HG03521 (cell line): ENCODE data around the gene DCAF6.
"Not testable (repeated sequence)": the region's sequence is repeated elsewhere in the genome, so short reads cannot be mapped to it uniquely, and the experiment has no call there.

Source experiments
- ATAC-seq: cut with Tn5 transposase; IDR thresholded peaks from one replicate; pipeline ENCODE4 v1.9.1; 2021; ENCODE audit warnings: mild to moderate bottlenecking, moderate library complexity; ENCODE audit not compliant: unreplicated experiment

The DCAF6 gene, protein sequence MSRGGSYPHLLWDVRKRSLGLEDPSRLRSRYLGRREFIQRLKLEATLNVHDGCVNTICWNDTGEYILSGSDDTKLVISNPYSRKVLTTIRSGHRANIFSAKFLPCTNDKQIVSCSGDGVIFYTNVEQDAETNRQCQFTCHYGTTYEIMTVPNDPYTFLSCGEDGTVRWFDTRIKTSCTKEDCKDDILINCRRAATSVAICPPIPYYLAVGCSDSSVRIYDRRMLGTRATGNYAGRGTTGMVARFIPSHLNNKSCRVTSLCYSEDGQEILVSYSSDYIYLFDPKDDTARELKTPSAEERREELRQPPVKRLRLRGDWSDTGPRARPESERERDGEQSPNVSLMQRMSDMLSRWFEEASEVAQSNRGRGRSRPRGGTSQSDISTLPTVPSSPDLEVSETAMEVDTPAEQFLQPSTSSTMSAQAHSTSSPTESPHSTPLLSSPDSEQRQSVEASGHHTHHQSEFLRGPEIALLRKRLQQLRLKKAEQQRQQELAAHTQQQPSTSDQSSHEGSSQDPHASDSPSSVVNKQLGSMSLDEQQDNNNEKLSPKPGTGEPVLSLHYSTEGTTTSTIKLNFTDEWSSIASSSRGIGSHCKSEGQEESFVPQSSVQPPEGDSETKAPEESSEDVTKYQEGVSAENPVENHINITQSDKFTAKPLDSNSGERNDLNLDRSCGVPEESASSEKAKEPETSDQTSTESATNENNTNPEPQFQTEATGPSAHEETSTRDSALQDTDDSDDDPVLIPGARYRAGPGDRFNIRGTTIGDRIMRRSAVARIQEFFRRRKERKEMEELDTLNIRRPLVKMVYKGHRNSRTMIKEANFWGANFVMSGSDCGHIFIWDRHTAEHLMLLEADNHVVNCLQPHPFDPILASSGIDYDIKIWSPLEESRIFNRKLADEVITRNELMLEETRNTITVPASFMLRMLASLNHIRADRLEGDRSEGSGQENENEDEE

GRCh38 chr1:167936068-167936929 lies at the start of gene DCAF6:
Gene DCAF6, plus strand, starts transcription at chr1:167936683. Its CDS starts 229 bp downstream, at chr1:167936912.
- ATAC-seq = peak; percentile 73

DNA sequence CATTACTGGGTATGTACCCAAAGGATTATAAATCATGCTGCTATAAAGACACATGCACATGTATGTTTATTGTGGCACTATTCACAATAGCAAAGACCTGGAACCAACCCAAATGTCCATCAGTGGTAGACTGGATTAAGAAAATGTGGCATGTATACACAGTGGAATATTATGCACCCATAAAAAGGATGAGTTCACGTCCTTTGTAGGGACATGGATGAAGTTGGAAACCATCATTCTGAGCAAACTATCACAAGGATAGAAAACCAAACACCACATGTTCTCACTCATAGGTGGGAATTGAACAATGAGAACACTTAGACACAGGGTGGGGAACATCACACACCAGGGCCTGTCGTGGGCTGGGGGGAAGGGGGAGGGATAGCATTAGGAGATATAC lies 49.3 kb upstream of the DCAF6 start:
- not testable (repeated sequence) for ATAC-seq

GRCh38 chr1:167890400-167890799 lies 46.1 kb upstream of the DCAF6 start:
- no peak for ATAC-seq

GRCh38 chr1:167893798-167894197 lies 42.7 kb upstream of the DCAF6 start:
- no peak for ATAC-seq

DNA sequence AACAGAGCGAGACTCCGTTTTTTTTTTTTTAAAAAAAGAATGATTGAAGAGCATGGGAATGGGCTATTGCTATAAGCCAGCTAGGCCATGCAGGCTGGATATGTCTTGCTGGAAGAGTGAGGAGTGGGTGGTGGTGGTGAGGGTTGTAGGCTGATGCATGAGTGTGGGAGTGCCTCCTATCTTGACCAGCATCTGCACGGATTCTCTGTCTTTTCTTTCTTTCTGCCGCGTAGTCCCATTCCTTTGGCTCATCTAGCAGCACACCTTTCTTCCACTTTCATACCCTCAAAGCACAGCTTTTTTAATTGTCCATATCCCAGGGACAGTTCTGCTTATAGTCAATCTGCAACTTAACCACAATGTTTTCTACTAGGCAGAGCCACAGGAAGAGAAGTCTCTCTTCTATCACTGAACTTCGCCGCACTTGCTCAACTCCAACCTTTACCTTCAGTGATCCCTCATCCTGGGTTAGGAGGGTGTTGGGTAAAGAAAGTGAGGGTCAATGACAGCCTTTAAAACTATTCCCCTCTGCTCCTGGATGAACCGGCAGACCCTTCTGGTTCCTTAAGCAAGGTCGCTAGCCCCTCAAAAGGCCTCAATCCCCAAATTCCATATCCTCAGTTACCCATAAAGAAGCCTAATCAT lies 37.8 kb upstream of the DCAF6 start:
- ATAC-seq = no peak

DNA sequence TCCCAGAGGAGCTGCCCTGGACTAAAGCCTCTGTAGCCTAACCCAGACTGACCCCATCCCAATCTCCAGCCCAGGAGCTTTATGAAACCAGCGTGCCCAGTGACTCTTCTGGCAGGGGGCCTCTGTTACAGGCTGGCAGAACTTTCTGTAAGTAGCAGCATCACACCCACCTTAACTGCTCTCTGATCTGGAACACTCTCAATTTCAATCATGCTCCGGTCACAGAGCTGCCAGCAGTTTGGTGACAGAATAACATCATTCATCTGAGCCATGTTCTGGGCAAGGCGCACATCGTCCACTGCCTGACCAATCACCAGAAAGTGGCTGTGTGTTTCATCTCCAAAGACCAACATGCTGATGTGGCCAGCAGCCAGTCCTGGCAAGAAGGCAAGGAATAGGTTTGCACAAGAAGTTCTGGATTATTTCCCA lies 37.2 kb upstream of the DCAF6 start:
- ATAC-seq = no peak

- no peak for ATAC-seq
Observed at GRCh38 chr1:167900907-167901306, 35.6 kb upstream of the DCAF6 start.

DNA sequence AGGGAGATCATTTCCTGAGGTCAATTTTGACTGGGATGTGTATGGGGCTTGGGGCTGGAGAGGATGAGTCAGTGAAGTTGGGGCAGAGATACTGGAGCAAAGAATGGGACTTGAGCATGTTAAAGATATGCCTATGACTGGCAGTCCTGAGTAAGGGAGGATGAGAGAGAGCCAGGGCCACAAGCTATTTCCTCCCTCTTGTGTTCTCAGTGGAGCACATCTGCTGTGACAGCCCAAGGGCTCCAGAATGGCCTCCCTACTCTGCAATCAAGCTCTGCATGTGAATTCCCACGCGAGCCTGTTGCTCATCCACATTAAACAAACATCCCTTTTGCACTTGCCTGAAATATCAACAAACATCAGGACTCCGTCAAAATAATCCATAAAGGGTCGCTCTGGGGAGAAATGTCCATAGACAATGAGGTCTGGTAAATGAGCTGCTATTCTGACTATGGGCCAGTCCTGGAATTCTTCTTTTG lies 31.8 kb upstream of the DCAF6 start:
- no peak for ATAC-seq

DNA sequence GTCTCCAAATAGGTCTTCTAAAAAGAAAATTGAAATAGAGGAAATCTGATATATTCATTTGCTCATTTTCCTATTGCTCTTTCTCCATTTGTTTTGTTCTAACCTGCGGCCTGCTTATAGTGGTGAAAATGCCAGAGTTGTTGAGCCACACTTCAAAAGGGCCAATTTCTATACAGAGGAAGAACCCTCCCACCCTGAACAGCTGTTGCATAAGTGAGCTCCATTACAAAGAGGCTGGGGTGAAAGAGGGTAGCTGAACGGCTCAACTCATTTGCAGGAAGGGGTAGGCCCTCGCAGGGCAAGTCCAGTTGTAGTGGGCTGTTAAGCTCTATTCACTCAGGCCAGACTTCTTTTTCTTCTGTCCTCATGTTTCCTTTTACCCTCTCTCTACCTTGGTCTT lies 31.3 kb upstream of the DCAF6 start:
- no peak for ATAC-seq

- no peak for ATAC-seq
Observed at GRCh38 chr1:167905671-167906070, 30.8 kb upstream of the DCAF6 start.

GRCh38 chr1:167909691-167910180 lies 26.7 kb upstream of the DCAF6 start:
- no peak for ATAC-seq

GRCh38 chr1:167910530-167910929 lies 26.0 kb upstream of the DCAF6 start:
- ATAC-seq = no peak

DNA sequence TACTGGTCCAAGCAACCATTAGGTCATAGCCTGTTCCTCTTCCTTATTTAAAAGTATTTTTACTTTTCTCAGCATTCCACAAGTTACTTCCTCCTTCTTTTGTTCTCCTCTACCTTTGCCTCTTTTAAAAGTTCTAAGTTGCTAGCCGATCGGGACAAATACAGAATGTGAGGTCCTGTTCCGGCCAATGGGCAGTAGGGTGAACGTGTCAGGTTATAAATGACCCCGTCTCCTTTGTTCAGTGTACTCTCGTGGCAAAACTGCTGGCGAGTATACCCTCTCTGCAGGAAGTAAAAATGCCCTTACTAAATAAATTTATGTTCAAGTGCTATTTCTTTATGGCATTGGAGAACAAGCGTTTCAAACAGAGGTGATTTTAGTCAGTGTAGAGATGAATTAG lies 25.1 kb upstream of the DCAF6 start:
- ATAC-seq = no peak

DNA sequence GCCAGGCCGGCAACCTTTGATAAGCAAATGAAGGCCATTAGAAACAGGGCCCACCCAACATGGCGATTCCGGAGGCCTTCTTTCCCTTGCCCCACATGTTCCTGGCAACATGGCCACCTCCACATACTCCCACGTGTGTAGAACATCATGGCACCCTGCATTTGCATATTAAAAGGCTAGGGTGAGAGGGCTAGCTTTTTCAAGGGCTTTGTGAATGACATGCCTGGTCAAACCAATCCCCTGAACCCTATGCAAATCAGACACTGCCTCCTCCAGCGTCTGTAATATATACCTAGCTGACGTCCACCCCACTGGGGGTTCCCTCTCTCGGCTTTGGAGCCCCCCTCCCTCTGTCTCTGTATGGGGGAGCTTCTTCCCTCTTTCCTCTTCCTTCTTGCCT lies 24.2 kb upstream of the DCAF6 start:
- no peak for ATAC-seq

DNA sequence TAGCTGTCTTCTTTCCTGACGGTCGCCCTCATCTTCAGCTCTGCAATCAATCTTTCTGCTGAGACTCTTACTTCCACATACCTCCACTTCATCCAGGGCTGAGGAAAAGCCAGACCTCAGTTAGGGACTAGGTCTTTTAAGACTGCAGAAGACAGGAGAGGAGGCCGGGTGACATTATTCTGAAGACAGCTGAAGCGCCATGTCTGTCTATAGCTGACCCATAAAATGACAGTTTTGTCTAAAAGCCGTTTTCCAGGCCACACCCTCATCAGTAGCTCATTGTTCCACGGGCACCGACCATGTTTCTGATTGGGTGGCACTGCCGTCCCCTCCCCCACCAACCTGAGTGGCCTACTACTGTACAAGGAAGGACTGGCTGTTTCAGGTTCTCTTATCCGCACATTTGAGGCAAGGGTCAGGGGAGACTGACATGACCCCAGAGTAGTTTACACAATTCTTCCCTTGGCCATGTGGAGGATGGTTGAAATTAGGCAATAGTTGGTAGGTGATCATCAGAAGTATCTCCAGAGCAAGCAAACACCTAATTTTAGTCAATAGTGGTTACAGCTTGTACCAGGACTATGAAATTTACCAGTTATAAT lies 22.5 kb upstream of the DCAF6 start, which contains the start of gene ADCY10:
Gene ADCY10, minus strand, starts transcription at position 240 of the 602 bp plus-strand sequence. CDS start 8,994 bp downstream, outside the sequence.
- ATAC-seq = no peak

- no peak for ATAC-seq
Observed at GRCh38 chr1:167915569-167915968, 20.9 kb upstream of the DCAF6 start.

GRCh38 chr1:167916766-167917511 lies 19.5 kb upstream of the DCAF6 start:
- ATAC-seq = no peak

GRCh38 chr1:167922023-167922422 lies 14.5 kb upstream of the DCAF6 start:
- ATAC-seq = no peak

DNA sequence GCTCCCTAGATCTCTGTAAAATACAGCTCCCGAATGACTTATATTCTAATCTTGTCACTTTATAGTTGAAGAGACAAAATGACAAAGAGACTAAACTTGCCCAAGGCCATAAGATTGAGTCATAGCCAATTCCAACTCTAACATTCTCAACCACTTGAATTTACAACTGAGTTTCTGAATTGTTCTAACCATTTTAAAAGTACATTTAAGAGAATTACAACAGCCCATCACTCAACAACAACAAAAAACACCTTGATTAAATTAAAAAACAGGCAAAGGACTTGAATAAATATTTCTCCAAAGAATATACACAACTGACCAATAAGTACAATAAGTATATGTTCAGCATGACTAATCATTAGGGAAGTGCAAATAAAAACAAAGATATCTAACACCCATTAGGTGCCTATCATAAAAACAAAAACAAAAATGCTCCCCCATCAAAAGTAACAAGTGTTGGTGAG lies 13.8 kb upstream of the DCAF6 start:
- ATAC-seq = no peak
